IPS-18a (cell line): ENCODE results near the gene CFAP43.
A peak's percentile ranks its signal among the peaks of the same experiment; 100 is the strongest.
"Not testable (repeated sequence)": the region's sequence is repeated elsewhere in the genome, so short reads cannot be mapped to it uniquely, and the experiment has no call there.

Source experiments
- H3K27ac ChIP-seq: one replicate; pipeline ENCODE4 v1.5.1; 2013; ENCODE audit warnings: low read length
- H3K27me3 ChIP-seq: one replicate; pipeline ENCODE4 v1.6.1; 2013; ENCODE audit warnings: mild to moderate bottlenecking, low read length; ENCODE audit not compliant: control insufficient read depth, insufficient read depth
- H3K36me3 ChIP-seq: one replicate; pipeline ENCODE4 v1.6.1; 2013; ENCODE audit warnings: low read depth, low read length; ENCODE audit not compliant: control insufficient read depth
- H3K4me1 ChIP-seq: one replicate; pipeline ENCODE4 v1.6.1; 2013; ENCODE audit warnings: low read depth, low read length; ENCODE audit not compliant: control insufficient read depth
- H3K4me3 ChIP-seq: one replicate; pipeline ENCODE4 v1.5.1; 2013; ENCODE audit warnings: low read length
- H3K9ac ChIP-seq: one replicate; pipeline ENCODE4 v1.6.1; 2013; ENCODE audit warnings: mild to moderate bottlenecking, low read length, moderate library complexity
- H3K9me3 ChIP-seq: one replicate; pipeline ENCODE4 v1.6.1; 2013; ENCODE audit warnings: low read depth, low read length; ENCODE audit not compliant: control insufficient read depth

The CFAP43 gene

GRCh38 chr10:104255311-104255981, 23.3 kb upstream of the CFAP43 start:
- Histone ChIP-seq H3K27me3 (peaks cover 35% of the 10 kb centered on the region), H3K27ac (no peak overlapping the region), H3K4me1 (peaks cover 43% of the 10 kb centered on the region), H3K36me3 (peaks cover 23% of the 10 kb centered on the region), H3K9me3 (no peaks in the 10 kb centered on the region), H3K9ac (peak overlapping the region; percentile 63), H3K4me3 (peak overlapping the region; percentile 82)

DNA sequence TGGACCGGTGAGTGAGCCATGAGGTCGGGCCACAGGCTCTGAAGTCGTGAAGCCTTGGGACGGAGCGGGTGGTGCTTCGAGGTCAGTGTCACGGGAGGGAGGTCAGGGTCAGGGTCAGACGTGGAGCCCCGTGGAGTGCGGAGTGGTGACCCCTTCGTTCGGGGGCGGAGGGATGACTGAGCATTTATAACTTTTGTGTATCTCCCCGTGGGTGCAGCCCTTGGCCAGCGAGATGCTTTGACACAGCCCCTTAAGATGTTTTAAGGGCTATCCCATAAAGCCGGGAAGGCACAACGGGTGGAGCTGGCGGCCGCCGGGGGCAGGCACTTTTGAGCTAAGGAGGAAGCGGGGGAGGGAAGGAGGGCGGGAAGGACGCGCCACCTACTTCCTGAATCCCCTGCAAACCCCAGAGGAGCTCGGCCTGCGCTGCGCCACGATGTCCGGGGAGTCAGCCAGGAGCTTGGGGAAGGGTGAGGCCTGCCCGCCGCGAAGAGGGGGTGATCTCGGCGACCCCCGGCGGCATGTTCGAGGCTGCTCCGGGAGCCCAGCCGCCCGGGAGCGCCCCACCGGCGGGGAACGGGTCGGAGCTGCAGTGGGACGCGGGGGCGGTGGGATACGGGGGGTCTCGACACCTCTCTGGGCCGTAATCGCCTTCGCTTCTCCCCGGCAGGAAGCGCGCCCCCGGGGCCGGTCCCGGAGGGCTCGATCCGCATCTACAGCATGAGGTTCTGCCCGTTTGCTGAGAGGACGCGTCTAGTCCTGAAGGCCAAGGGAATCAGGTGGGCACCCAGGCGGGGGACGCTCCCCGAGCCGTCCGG, 22.5 kb upstream of the CFAP43 start, which contains the start of gene GSTO1:
Gene GSTO1 (plus strand): TSS at position 400 of the 818 bp plus-strand sequence. CDS start 37 bp downstream, at position 437.
- Histone ChIP-seq H3K27ac (no peak within 1 kb of the TSS), H3K9ac (peak within 1 kb of the TSS; percentile 63), H3K36me3 (peaks cover 16% of the 10 kb centered on the region), H3K9me3 (no peaks in the 10 kb centered on the region), H3K4me3 (peak within 1 kb of the TSS; percentile 82), H3K27me3 (peaks cover 35% of the 10 kb centered on the region), H3K4me1 (peaks cover 43% of the 10 kb centered on the region)

DNA sequence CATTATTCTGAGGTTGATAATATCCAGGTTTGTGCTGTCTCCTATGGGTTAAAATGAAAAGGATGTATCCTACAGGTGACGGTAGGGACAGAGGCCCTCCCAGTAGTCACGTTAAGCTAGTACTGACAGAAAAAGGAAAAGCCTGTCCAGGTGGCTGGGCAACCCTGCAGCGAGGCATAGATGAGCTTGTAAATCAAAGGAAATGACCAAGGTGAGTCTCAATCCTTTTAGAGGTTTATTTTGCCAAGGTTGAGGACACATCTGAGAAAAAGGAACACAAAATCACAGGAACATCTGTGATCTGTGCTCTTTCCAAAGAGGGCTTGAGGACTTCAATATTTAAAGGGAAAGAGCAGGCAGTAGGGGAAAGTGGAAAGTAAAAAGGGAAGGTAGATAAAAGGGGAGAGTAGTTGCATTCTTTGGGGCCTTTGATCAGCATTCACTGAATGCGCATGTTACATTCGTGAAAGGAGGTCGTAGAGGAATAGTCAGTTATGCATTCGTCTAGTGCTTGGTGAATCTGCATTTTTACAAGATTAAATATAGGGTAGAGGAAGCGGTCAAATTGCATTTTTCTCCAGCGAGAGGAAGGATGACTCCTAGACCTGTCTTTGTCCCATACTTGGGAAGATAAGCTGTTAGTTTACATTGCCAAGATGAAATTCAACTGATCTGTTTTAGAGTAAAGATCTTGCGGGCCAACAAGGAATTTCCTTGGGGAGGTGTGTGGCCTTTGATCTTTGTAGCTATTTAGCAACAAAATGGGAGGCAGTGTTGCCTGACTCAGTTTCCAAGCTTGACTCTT, 21.6 kb upstream of the CFAP43 start:
- peak overlapping the region; percentile 82 for H3K4me3 ChIP-seq
- H3K9me3 ChIP-seq: no peaks in the 10 kb centered on the region
- peaks cover 35% of the 10 kb centered on the region for H3K27me3 ChIP-seq
- peaks cover 43% of the 10 kb centered on the region for H3K4me1 ChIP-seq
- H3K36me3 ChIP-seq: peaks cover 10% of the 10 kb centered on the region
- H3K27ac ChIP-seq: no peak overlapping the region
- H3K9ac ChIP-seq: peak overlapping the region; percentile 63

GRCh38 chr10:104253106-104253505, 20.9 kb upstream of the CFAP43 start:
- Histone ChIP-seq H3K27ac (no peak overlapping the region), H3K27me3 (peaks cover 35% of the 10 kb centered on the region), H3K36me3 (peaks cover 3% of the 10 kb centered on the region), H3K4me3 (peak overlapping the region; percentile 82), H3K9ac (no peak overlapping the region), H3K9me3 (no peaks in the 10 kb centered on the region), H3K4me1 (peaks cover 43% of the 10 kb centered on the region)

DNA sequence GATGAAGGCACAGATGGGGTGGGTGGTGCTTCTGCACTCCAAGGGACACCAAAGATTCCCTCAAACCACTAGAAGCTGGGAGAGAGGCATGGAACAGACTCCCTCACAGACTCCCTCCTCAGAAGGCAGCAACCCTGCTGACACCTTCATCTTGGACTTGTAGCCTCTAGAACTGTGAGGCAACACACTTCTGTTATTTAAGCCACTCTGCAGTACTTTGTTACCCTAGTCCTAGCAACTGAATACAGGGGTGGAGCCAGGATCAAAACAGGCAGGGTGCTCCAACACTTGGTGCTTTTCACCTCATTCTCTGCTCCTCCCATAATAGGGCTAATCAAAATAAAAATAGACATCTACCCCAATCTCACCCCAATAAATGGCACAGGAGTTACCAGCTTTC, 20.2 kb upstream of the CFAP43 start:
- Histone ChIP-seq H3K9ac (no peak overlapping the region), H3K4me1 (peaks cover 43% of the 10 kb centered on the region), H3K27ac (no peak overlapping the region), H3K36me3 (no peaks in the 10 kb centered on the region), H3K4me3 (no peak overlapping the region), H3K9me3 (no peaks in the 10 kb centered on the region), H3K27me3 (peaks cover 35% of the 10 kb centered on the region)

GRCh38 chr10:104251443-104251842, 19.3 kb upstream of the CFAP43 start:
- Histone ChIP-seq H3K9me3 (no peaks in the 10 kb centered on the region), H3K27ac (no peak overlapping the region), H3K4me1 (peaks cover 42% of the 10 kb centered on the region), H3K4me3 (no peak overlapping the region), H3K9ac (no peak overlapping the region), H3K36me3 (no peaks in the 10 kb centered on the region), H3K27me3 (peaks cover 35% of the 10 kb centered on the region)

- Histone ChIP-seq H3K9me3 (no peaks in the 10 kb centered on the region), H3K4me1 (peaks cover 32% of the 10 kb centered on the region), H3K36me3 (no peaks in the 10 kb centered on the region), H3K27ac (no peak overlapping the region), H3K27me3 (peaks cover 25% of the 10 kb centered on the region), H3K4me3 (no peak overlapping the region), H3K9ac (no peak overlapping the region)
Observed at GRCh38 chr10:104250371-104250770, 18.2 kb upstream of the CFAP43 start.

- not testable (repeated sequence) for H3K36me3 ChIP-seq, H3K4me3 ChIP-seq, H3K9ac ChIP-seq, H3K9me3 ChIP-seq, H3K27ac ChIP-seq
- Histone ChIP-seq H3K27me3 (peaks cover 14% of the 10 kb centered on the region), H3K4me1 (peaks cover 27% of the 10 kb centered on the region)
Observed at GRCh38 chr10:104248931-104249330, 16.8 kb upstream of the CFAP43 start.

DNA sequence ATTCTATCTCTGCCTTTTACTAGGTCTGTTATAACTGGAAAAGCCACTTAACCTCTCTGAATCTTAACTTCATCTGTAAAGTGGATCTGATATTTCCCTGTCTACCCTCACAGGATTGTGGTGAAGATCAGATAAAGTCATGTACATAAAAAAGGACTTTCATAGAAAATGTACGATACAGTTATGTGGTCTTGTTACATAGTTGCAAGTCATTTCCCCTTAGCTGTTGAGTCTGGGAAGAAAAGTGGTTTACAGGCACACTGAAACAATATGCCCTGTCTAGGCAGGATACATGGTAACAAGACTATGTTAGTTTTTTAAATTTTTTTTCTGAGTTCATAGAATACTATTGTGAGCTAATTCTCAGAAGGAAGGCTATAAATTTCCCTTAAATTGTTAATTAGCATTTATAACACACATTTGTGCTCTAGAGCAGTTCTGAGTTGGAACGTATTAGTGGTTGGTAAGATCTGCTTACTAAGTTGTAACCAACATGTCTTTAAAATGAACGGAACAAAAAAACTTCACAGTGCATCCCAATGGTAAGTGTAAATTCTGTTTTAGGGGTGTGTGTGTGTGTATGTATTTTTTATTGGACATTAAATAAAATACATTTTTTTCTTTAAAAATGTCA, 15.5 kb upstream of the CFAP43 start:
- H3K4me3 ChIP-seq: no peak overlapping the region
- no peak overlapping the region for H3K9ac ChIP-seq
- H3K9me3 ChIP-seq: no peaks in the 10 kb centered on the region
- H3K27me3 ChIP-seq: peaks cover 8% of the 10 kb centered on the region
- no peak overlapping the region for H3K27ac ChIP-seq
- H3K4me1 ChIP-seq: peaks cover 15% of the 10 kb centered on the region
- H3K36me3 ChIP-seq: no peaks in the 10 kb centered on the region

DNA sequence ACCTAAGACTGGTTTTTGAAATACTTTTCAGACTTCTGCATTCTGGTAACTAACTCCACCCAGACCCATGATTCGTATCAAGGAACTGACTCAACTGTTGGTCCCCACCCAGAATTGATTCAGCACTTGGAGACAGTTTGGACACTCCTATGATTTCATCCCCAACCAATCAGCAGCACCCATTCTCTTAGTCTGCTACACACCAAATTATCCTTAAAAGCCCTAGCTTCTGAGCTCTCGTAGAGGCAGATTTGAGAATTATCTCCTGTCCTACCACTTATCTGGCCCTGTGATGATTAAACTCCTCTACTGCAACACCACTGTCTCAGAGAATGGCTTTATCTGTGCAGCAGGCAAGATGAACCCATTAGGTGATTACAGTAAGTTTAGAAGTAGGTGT, 14.8 kb upstream of the CFAP43 start:
- Histone ChIP-seq H3K9ac (no peak overlapping the region), H3K4me3 (no peak overlapping the region), H3K27ac (no peak overlapping the region), H3K9me3 (no peaks in the 10 kb centered on the region), H3K4me1 (peaks cover 9% of the 10 kb centered on the region), H3K36me3 (no peaks in the 10 kb centered on the region), H3K27me3 (peaks cover 2% of the 10 kb centered on the region)

DNA sequence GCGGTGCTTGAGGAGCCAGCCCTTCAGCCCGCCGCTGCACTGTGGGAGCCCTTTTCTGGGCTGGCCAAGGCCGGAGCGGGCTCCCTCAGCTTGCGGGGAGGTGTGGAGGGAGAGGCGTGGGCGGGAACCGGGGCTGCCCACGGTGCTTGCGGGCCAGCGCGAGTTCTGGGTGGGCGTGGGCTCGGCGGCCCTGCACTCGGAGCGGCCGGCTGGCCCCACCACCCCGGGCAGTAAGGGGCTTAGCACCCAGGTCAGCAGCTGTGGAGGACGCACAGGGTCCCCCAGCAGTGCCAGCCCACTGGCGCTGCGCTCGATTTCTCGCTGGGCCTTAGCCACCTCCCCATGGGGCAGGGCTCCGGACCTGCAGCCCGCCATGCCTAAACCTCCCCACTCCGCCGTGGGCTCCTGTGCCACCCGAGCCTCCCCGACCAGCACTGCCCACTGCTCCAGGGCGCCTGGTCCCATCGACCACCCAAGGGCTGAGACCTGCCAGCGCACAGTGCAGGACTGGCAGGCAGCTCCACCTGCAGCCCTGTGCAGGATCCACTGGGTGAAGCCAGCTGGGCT, 13.0 kb upstream of the CFAP43 start:
- no peaks in the 10 kb centered on the region for H3K27me3 ChIP-seq
- H3K36me3 ChIP-seq: no peaks in the 10 kb centered on the region
- no peak overlapping the region for H3K4me3 ChIP-seq
- H3K27ac ChIP-seq: no peak overlapping the region
- H3K9ac ChIP-seq: no peak overlapping the region
- no peaks in the 10 kb centered on the region for H3K4me1 ChIP-seq
- H3K9me3 ChIP-seq: no peaks in the 10 kb centered on the region
